GM12873 (cell line): Measurements from ENCODE around the gene HPCAL1.

Experiments
- CTCF ChIP-seq: IDR thresholded peaks from 2 replicates; pipeline ENCODE4 v1.5.1; 2012; ENCODE audit warnings: low read depth, mild to moderate bottlenecking, moderate library complexity, low read length, control low read depth; ENCODE audit not compliant: insufficient read depth; ENCODE audit errors: missing control alignments

The HPCAL1 gene

GRCh38 chr2:10444463-10444862 lies 141.8 kb downstream of the HPCAL1 start:
- TF ChIP-seq CTCF, result no peak

GRCh38 chr2:10446631-10447030 lies 143.9 kb downstream of the HPCAL1 start:
- TF ChIP-seq CTCF, result no peak

GRCh38 chr2:10447300-10447894 lies 144.7 kb downstream of the HPCAL1 start:
- no peak for TF ChIP-seq CTCF

GRCh38 chr2:10447895-10448575 lies 145.3 kb downstream of the HPCAL1 start, which contains the start of gene ODC1:
Gene ODC1, minus strand, starts transcription at chr2:10448327. Its CDS starts 3,295 bp downstream, at chr2:10445032.
- TF ChIP-seq CTCF, result no peak

GRCh38 chr2:10448576-10449485 lies 146.1 kb downstream of the HPCAL1 start:
- TF ChIP-seq CTCF, result no peak

GRCh38 chr2:10449486-10449831 lies 146.8 kb downstream of the HPCAL1 start:
- no peak for TF ChIP-seq CTCF
